WTC11 (cell line): ENCODE measurements around the gene ATG101. TPM values are rescaled to one million over a fixed set of nuclear protein-coding genes. Genes with fewer than 3 reads are reported as not detected.

ENCODE experiments used
- ATAC-seq: fragments of 200-7000 bp; cut with Tn5 transposase; 2 replicates; pipeline ENCODE4 v1.10.0; 2021; ENCODE audit warnings: mild to moderate bottlenecking, moderate library complexity
- CTCF ChIA-PET: fragments of 300-600 bp; sonication (Branson Sonifier 250); formaldehyde crosslinking; loops from one replicate; lab custom pipeline; 2021; ENCODE audit warnings: antibody characterized with exemption; lab: Charles Lee
- POLR2A ChIA-PET: fragments of 350-600 bp; sonication (Branson Sonifier 250); formaldehyde crosslinking; loops from one replicate; lab custom pipeline; 2021; ENCODE audit warnings: antibody characterized with exemption; lab: Charles Lee
- DNase-seq: peaks from one replicate; pipeline ENCODE4 v3.0.0; 2021; ENCODE audit warnings: low spot score
- H3K27ac Mint-ChIP-seq: 2 replicates; pipeline ENCODE4 v1.8.0; 2021; ENCODE audit warnings: mixed read lengths
- H3K27me3 Mint-ChIP-seq: 2 replicates; pipeline ENCODE4 v1.8.0; 2021; ENCODE audit warnings: low read depth, mild to moderate bottlenecking, moderate library complexity, mixed read lengths
- H3K36me3 Mint-ChIP-seq: 2 replicates; pipeline ENCODE4 v1.8.0; 2021; ENCODE audit warnings: mixed read lengths
- H3K4me1 Mint-ChIP-seq: 2 replicates; pipeline ENCODE4 v1.8.0; 2022; ENCODE audit warnings: mixed read lengths
- H3K4me3 Mint-ChIP-seq: 2 replicates; pipeline ENCODE4 v1.8.0; 2021; ENCODE audit warnings: mild to moderate bottlenecking, moderate library complexity, mixed read lengths
- H3K9me3 Mint-ChIP-seq: 2 replicates; pipeline ENCODE4 v1.8.0; 2021; ENCODE audit warnings: mixed read lengths
- ARID4B ChIP-seq: sonication (generic); formaldehyde crosslinking; IDR thresholded peaks from 2 replicates; pipeline ENCODE4 v1.8.0; 2023; ENCODE audit warnings: missing genetic modification reagents, mild to moderate bottlenecking, borderline replicate concordance
- ATF1 ChIP-seq: sonication (generic); formaldehyde crosslinking; IDR thresholded peaks from 2 replicates; pipeline ENCODE4 v1.8.1; 2023; ENCODE audit warnings: mild to moderate bottlenecking, moderate library complexity, missing genetic modification reagents
- EMX1 ChIP-seq: fragments of 250-450 bp; sonication (Bioruptor Pico); IDR thresholded peaks from 2 replicates; pipeline ENCODE4 v1.8.0; 2021; ENCODE audit warnings: mild to moderate bottlenecking
- FOXJ3 ChIP-seq: sonication (generic); formaldehyde crosslinking; IDR thresholded peaks from 2 replicates; pipeline ENCODE4 v1.9.0; 2021; ENCODE audit warnings: missing genetic modification reagents, mild to moderate bottlenecking, borderline replicate concordance
- GTF2I ChIP-seq: fragments of 250-450 bp; sonication (Bioruptor Pico); conservative IDR thresholded peaks from 2 replicates; pipeline ENCODE4 v1.4.0; 2021; ENCODE audit warnings: mild to moderate bottlenecking
- MLX ChIP-seq: sonication (generic); formaldehyde crosslinking; IDR thresholded peaks from 2 replicates; pipeline ENCODE4 v1.8.1; 2023; ENCODE audit warnings: mild to moderate bottlenecking, missing genetic modification reagents, moderate library complexity
- NFATC4 ChIP-seq: fragments of 250-450 bp; sonication (Bioruptor Pico); IDR thresholded peaks from 2 replicates; pipeline ENCODE4 v1.9.0; 2021; ENCODE audit warnings: mild to moderate bottlenecking
- NFE2L1 ChIP-seq: sonication (generic); formaldehyde crosslinking; IDR thresholded peaks from 2 replicates; pipeline ENCODE4 v1.8.1; 2023; ENCODE audit warnings: missing genetic modification reagents
- NFYB ChIP-seq: sonication (generic); formaldehyde crosslinking; conservative IDR thresholded peaks from 2 replicates; pipeline ENCODE4 v1.8.0; 2022; ENCODE audit warnings: low read depth, missing genetic modification reagents
- PREB ChIP-seq: sonication (generic); formaldehyde crosslinking; IDR thresholded peaks from 2 replicates; pipeline ENCODE4 v1.8.1; 2022; ENCODE audit warnings: mild to moderate bottlenecking, missing genetic modification reagents, moderate library complexity, borderline replicate concordance
- RELA ChIP-seq: sonication (generic); formaldehyde crosslinking; IDR thresholded peaks from 2 replicates; pipeline ENCODE4 v1.8.1; 2022; ENCODE audit warnings: missing genetic modification reagents, mild to moderate bottlenecking, borderline replicate concordance
- RORB ChIP-seq: fragments of 250-450 bp; sonication (Bioruptor Pico); IDR thresholded peaks from 2 replicates; pipeline ENCODE4 v1.9.0; 2021; ENCODE audit warnings: mild to moderate bottlenecking
- SOX15 ChIP-seq: fragments of 250-450 bp; sonication (Bioruptor Pico); IDR thresholded peaks from 2 replicates; pipeline ENCODE4 v1.9.0; 2021; ENCODE audit warnings: mild to moderate bottlenecking
- TCF7 ChIP-seq: sonication (generic); formaldehyde crosslinking; IDR thresholded peaks from 2 replicates; pipeline ENCODE4 v1.8.0; 2022; ENCODE audit warnings: mild to moderate bottlenecking, low read depth, missing genetic modification reagents, moderate library complexity
- ZBTB43 ChIP-seq: sonication (generic); formaldehyde crosslinking; IDR thresholded peaks from 2 replicates; pipeline ENCODE4 v1.8.1; 2023; ENCODE audit warnings: mild to moderate bottlenecking, missing genetic modification reagents
- ZNF263 ChIP-seq: sonication (generic); formaldehyde crosslinking; IDR thresholded peaks from 2 replicates; pipeline ENCODE4 v1.8.1; 2022; ENCODE audit warnings: low read depth, mild to moderate bottlenecking, moderate library complexity, missing genetic modification reagents
- total RNA-seq: library from RNA; stranded (reverse); gene quantifications from 3 replicates; pipeline ENCODE4 v1.2.3, GENCODE V29; 2021
- TF ChIP-seq, protein P1 (sequence below): sonication (generic); formaldehyde crosslinking; IDR thresholded peaks from 2 replicates; pipeline ENCODE4 v1.8.0; 2022; ENCODE audit warnings: mild to moderate bottlenecking, missing genetic modification reagents
- TF ChIP-seq, protein P2 (sequence below): sonication (generic); formaldehyde crosslinking; IDR thresholded peaks from 2 replicates; pipeline ENCODE4 v1.8.1; 2023; ENCODE audit warnings: mild to moderate bottlenecking, missing genetic modification reagents, borderline replicate concordance
- TF ChIP-seq, protein P3 (sequence below): sonication (generic); formaldehyde crosslinking; IDR thresholded peaks from 2 replicates; pipeline ENCODE4 v1.8.0; 2022; ENCODE audit warnings: mild to moderate bottlenecking, missing genetic modification reagents
- TF ChIP-seq, protein P4 (sequence below): sonication (generic); formaldehyde crosslinking; IDR thresholded peaks from 2 replicates; pipeline ENCODE4 v1.8.0; 2023; ENCODE audit warnings: mild to moderate bottlenecking, missing genetic modification reagents

ATG101 gene
- total RNA-seq, 1 experiment from 2014 or later = 52.1 TPM

DNA sequence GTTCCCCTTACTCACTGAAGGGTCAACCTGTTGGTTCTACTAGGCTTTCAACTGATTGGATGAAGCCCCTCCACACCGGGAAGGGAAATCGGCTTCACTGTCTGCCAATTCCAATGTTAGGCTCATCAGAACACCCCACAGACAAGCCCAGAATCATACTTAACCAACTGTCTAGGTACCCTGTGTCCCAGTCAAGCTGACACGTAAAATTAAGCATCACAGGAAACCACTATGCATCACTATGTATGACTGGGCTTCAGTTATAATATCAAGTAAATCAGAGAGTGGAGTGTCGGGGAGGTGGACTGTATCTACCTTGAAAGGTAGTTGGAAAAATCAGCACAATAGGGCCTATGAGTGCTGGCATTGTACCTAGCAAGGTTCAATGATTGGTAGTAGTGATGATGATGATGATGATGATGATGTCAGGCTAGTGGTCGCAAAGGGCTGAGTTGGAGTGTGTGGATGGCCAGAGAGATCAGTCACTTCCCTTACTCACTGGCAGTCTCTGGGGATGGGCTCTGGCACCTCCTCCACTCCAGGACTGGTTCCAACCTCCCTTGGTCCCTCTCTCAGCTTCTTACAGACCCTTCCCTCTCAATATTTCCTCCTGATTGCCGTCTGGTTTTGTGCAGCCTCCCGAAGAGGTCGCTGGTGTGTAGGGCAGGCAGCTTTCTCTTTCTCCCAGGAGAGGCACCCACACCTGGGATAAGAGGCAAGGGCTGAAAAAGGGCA lies 3.3 kb upstream of the ATG101 start (continued):
- TF ChIP-seq, protein P1, sequence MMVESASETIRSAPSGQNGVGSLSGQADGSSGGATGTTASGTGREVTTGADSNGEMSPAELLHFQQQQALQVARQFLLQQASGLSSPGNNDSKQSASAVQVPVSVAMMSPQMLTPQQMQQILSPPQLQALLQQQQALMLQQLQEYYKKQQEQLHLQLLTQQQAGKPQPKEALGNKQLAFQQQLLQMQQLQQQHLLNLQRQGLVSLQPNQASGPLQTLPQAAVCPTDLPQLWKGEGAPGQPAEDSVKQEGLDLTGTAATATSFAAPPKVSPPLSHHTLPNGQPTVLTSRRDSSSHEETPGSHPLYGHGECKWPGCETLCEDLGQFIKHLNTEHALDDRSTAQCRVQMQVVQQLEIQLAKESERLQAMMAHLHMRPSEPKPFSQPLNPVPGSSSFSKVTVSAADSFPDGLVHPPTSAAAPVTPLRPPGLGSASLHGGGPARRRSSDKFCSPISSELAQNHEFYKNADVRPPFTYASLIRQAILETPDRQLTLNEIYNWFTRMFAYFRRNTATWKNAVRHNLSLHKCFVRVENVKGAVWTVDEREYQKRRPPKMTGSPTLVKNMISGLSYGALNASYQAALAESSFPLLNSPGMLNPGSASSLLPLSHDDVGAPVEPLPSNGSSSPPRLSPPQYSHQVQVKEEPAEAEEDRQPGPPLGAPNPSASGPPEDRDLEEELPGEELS = no peak
- TF ChIP-seq, protein P2, sequence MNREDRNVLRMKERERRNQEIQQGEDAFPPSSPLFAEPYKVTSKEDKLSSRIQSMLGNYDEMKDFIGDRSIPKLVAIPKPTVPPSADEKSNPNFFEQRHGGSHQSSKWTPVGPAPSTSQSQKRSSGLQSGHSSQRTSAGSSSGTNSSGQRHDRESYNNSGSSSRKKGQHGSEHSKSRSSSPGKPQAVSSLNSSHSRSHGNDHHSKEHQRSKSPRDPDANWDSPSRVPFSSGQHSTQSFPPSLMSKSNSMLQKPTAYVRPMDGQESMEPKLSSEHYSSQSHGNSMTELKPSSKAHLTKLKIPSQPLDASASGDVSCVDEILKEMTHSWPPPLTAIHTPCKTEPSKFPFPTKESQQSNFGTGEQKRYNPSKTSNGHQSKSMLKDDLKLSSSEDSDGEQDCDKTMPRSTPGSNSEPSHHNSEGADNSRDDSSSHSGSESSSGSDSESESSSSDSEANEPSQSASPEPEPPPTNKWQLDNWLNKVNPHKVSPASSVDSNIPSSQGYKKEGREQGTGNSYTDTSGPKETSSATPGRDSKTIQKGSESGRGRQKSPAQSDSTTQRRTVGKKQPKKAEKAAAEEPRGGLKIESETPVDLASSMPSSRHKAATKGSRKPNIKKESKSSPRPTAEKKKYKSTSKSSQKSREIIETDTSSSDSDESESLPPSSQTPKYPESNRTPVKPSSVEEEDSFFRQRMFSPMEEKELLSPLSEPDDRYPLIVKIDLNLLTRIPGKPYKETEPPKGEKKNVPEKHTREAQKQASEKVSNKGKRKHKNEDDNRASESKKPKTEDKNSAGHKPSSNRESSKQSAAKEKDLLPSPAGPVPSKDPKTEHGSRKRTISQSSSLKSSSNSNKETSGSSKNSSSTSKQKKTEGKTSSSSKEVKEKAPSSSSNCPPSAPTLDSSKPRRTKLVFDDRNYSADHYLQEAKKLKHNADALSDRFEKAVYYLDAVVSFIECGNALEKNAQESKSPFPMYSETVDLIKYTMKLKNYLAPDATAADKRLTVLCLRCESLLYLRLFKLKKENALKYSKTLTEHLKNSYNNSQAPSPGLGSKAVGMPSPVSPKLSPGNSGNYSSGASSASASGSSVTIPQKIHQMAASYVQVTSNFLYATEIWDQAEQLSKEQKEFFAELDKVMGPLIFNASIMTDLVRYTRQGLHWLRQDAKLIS = no peak
- TF ChIP-seq GTF2I (CRISPR knock-in tag) (no peak), ARID4B (CRISPR knock-in tag) (no peak), FOXJ3 (CRISPR knock-in tag) (no peak)

DNA sequence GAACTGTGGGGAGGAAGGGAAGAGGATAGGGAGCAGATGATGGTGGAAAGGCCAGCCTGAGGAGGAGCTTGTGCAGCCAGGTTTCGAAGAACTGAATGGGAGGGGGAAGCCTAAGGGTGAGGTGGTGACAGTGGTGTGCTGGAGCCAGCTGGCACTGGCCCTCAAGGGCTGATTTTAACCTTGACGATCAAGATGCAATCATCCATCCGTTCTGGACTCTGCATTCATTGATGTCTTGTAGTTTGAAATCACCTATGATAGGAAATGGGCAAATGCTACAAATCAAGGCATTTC lies 2.8 kb upstream of the ATG101 start:
- Mint-ChIP-seq H3K9me3 (no peaks in the 10 kb centered on the region), H3K36me3 (peaks cover 6% of the 10 kb centered on the region), H3K27me3 (peaks cover 9% of the 10 kb centered on the region), H3K4me3 (no peak overlapping the region), H3K27ac (no peak overlapping the region), H3K4me1 (peaks cover 13% of the 10 kb centered on the region)
- DNase-seq (no peak), ATAC-seq (no peak)
- ChIA-PET CTCF (interaction anchor here (0.9 to 6.7 kb wide), 6 partner anchors 14 to 63 kb away, joined by 3 to 165 read pairs (median 4); partner anchors contain the start of genes NR4A1 and SMIM41), POLR2A (no interaction called here)
- TF ChIP-seq RELA (CRISPR knock-in tag) (no peak), NFYB (CRISPR knock-in tag) (no peak), MLX (no peak), ZBTB43 (CRISPR knock-in tag) (no peak), NFE2L1 (CRISPR knock-in tag) (no peak), ZNF263 (CRISPR knock-in tag) (no peak), PREB (CRISPR knock-in tag) (no peak), NFATC4 (CRISPR knock-in tag) (no peak), SOX15 (CRISPR knock-in tag) (no peak), RORB (CRISPR knock-in tag) (no peak), TCF7 (CRISPR knock-in tag) (no peak), GTF2I (CRISPR knock-in tag) (no peak), ATF1 (no peak), EMX1 (CRISPR knock-in tag) (no peak)
- TF ChIP-seq, protein P3, sequence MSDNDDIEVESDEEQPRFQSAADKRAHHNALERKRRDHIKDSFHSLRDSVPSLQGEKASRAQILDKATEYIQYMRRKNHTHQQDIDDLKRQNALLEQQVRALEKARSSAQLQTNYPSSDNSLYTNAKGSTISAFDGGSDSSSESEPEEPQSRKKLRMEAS (CRISPR knock-in tag) = no peak
- TF ChIP-seq, protein P4, sequence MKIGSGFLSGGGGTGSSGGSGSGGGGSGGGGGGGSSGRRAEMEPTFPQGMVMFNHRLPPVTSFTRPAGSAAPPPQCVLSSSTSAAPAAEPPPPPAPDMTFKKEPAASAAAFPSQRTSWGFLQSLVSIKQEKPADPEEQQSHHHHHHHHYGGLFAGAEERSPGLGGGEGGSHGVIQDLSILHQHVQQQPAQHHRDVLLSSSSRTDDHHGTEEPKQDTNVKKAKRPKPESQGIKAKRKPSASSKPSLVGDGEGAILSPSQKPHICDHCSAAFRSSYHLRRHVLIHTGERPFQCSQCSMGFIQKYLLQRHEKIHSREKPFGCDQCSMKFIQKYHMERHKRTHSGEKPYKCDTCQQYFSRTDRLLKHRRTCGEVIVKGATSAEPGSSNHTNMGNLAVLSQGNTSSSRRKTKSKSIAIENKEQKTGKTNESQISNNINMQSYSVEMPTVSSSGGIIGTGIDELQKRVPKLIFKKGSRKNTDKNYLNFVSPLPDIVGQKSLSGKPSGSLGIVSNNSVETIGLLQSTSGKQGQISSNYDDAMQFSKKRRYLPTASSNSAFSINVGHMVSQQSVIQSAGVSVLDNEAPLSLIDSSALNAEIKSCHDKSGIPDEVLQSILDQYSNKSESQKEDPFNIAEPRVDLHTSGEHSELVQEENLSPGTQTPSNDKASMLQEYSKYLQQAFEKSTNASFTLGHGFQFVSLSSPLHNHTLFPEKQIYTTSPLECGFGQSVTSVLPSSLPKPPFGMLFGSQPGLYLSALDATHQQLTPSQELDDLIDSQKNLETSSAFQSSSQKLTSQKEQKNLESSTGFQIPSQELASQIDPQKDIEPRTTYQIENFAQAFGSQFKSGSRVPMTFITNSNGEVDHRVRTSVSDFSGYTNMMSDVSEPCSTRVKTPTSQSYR = no peak
